Fibroblast of peridontal ligament (primary cell): Measurements from ENCODE around the gene SLC35G4.
"Not testable (repeated sequence)": the region's sequence is repeated elsewhere in the genome, so short reads cannot be mapped to it uniquely, and the experiment has no call there.

Experiments used
- DNase-seq: peaks from one replicate; pipeline ENCODE4 v3.0.0-alpha.2; 2010; ENCODE audit errors: extremely low read depth

The SLC35G4 gene

GRCh38 chr18:11609488-11609887, at the start of gene SLC35G4:
TSS of gene SLC35G4 (plus strand) at chr18:11609596. CDS start at chr18:11609596, 0 bp downstream.
- DNase-seq, result not testable (repeated sequence)

- no peak for DNase-seq
Measured at GRCh38 chr18:11561293-11561692, 48.1 kb upstream of the SLC35G4 start.

GRCh38 chr18:11565716-11566115, 43.7 kb upstream of the SLC35G4 start:
- DNase-seq, result no peak

- DNase-seq, result no peak
Measured at GRCh38 chr18:11566236-11566965, 43.0 kb upstream of the SLC35G4 start.

- no peak for DNase-seq
Measured at GRCh38 chr18:11567396-11567795, 42.0 kb upstream of the SLC35G4 start.

- DNase-seq, result no peak
Measured at GRCh38 chr18:11570073-11570588, 39.3 kb upstream of the SLC35G4 start.

- peak; percentile 65 for DNase-seq
Measured at GRCh38 chr18:11570769-11571412, 38.5 kb upstream of the SLC35G4 start.

- no peak for DNase-seq
Measured at GRCh38 chr18:11572201-11572600, 37.2 kb upstream of the SLC35G4 start.

GRCh38 chr18:11574545-11574944, 34.9 kb upstream of the SLC35G4 start:
- DNase-seq, result no peak

- no peak for DNase-seq
Measured at GRCh38 chr18:11577271-11578112, 31.9 kb upstream of the SLC35G4 start.

GRCh38 chr18:11578799-11579198, 30.6 kb upstream of the SLC35G4 start:
- DNase-seq, result no peak

- no peak for DNase-seq
Measured at GRCh38 chr18:11579916-11580315, 29.5 kb upstream of the SLC35G4 start.

- no peak for DNase-seq
Measured at GRCh38 chr18:11581286-11581685, 28.1 kb upstream of the SLC35G4 start.

- DNase-seq, result no peak
Measured at GRCh38 chr18:11585596-11585995, 23.8 kb upstream of the SLC35G4 start.

GRCh38 chr18:11586896-11587295, 22.5 kb upstream of the SLC35G4 start:
- no peak for DNase-seq

GRCh38 chr18:11587432-11587831, 22.0 kb upstream of the SLC35G4 start:
- no peak for DNase-seq

- DNase-seq, result no peak
Measured at GRCh38 chr18:11587846-11588245, 21.6 kb upstream of the SLC35G4 start.

- no peak for DNase-seq
Measured at GRCh38 chr18:11591957-11592356, 17.4 kb upstream of the SLC35G4 start.

- DNase-seq, result no peak
Measured at GRCh38 chr18:11600321-11600720, 9.1 kb upstream of the SLC35G4 start.

- no peak for DNase-seq
Measured at GRCh38 chr18:11607906-11608305, 1.5 kb upstream of the SLC35G4 start.

GRCh38 chr18:11608618-11609017, 778 bp upstream of the SLC35G4 start:
- DNase-seq, result not testable (repeated sequence)

- not testable (repeated sequence) for DNase-seq
Measured at GRCh38 chr18:11613073-11613472, 3.7 kb downstream of the SLC35G4 start.
